AG09319 (cell line): ENCODE measurements around the gene TBX6.

Experiments used
- DNase-seq: peaks from one replicate; pipeline ENCODE4 v3.0.0-alpha.2; 2010; ENCODE audit warnings: low read depth; ENCODE audit errors: extremely low read depth
- CTCF ChIP-seq: IDR thresholded peaks from 2 replicates; pipeline ENCODE4 v1.5.1; 2011; ENCODE audit warnings: low read depth, mild to moderate bottlenecking, inconsistent platforms, low read length, moderate library complexity

The TBX6 gene

GRCh38 chr16:30060346-30060745 is 31.4 kb downstream of the TBX6 start:
- no peak for TF ChIP-seq CTCF

GRCh38 chr16:30054959-30055553 is 36.7 kb downstream of the TBX6 start:
- peak; percentile 46 for TF ChIP-seq CTCF
- DNase-seq: no peak

More at GRCh38 chr16:30060346-30060745, 31.4 kb downstream of the TBX6 start:
- no peak for DNase-seq

GRCh38 chr16:30054451-30054850 is 37.3 kb downstream of the TBX6 start:
- no peak for DNase-seq
- TF ChIP-seq CTCF: no peak

- no peak for DNase-seq
- no peak for TF ChIP-seq CTCF
These were observed 38.2 kb downstream of the TBX6 start for GRCh38 chr16:30053376-30054015.

- TF ChIP-seq CTCF: no peak
- DNase-seq: peak; percentile 75
These were observed 38.9 kb downstream of the TBX6 start for GRCh38 chr16:30052671-30053372.

- no peak for DNase-seq
- TF ChIP-seq CTCF: no peak
These were observed 40.2 kb downstream of the TBX6 start for GRCh38 chr16:30051518-30051917.

- TF ChIP-seq CTCF: no peak
- DNase-seq: no peak
These were observed 41.9 kb downstream of the TBX6 start for GRCh38 chr16:30049871-30050270.
